Karpas-422 (cell line): ENCODE results near the gene PJA1. TPM values are rescaled to one million over a fixed set of nuclear protein-coding genes. Genes with fewer than 3 reads are reported as not detected.
A peak's percentile ranks its signal among the peaks of the same experiment; 100 is the strongest.

Source experiments
- DNase-seq: peaks from one replicate; pipeline ENCODE4 v3.0.0-alpha.2; 2015
- H2AFZ ChIP-seq: fragments of 200-600 bp; sonication (generic); 2 replicates; pipeline ENCODE4 v1.6.1; 2014; ENCODE audit warnings: antibody characterized with exemption, low read length, mixed read lengths
- H3K27ac ChIP-seq: fragments of 200-600 bp; sonication (generic); 2 replicates; pipeline ENCODE4 v1.5.1; 2014; ENCODE audit warnings: mild to moderate bottlenecking, low read length, moderate library complexity
- H3K27me3 ChIP-seq: fragments of 200-600 bp; sonication (generic); 2 replicates; pipeline ENCODE4 v1.6.1; 2014; ENCODE audit warnings: low read length, mixed read lengths
- H3K36me3 ChIP-seq: fragments of 200-600 bp; sonication (generic); 2 replicates; pipeline ENCODE4 v1.6.1; 2014; ENCODE audit warnings: low read length, mixed read lengths; ENCODE audit not compliant: insufficient read depth
- H3K4me1 ChIP-seq: fragments of 200-600 bp; sonication (generic); 2 replicates; pipeline ENCODE4 v1.6.1; 2014; ENCODE audit warnings: mild to moderate bottlenecking, low read length, mixed read lengths
- H3K4me2 ChIP-seq: fragments of 200-600 bp; sonication (generic); 2 replicates; pipeline ENCODE4 v1.6.1; 2014; ENCODE audit warnings: low read length, low read depth, mild to moderate bottlenecking; ENCODE audit not compliant: poor library complexity, severe bottlenecking
- H3K4me3 ChIP-seq: fragments of 200-600 bp; sonication (generic); 2 replicates; pipeline ENCODE4 v1.5.1; 2014; ENCODE audit warnings: mild to moderate bottlenecking, antibody characterized with exemption, low read length, mixed read lengths
- H3K79me2 ChIP-seq: fragments of 200-600 bp; sonication (generic); 2 replicates; pipeline ENCODE4 v1.6.1; 2014; ENCODE audit warnings: mild to moderate bottlenecking, low read length, mixed read lengths
- H3K9ac ChIP-seq: fragments of 200-600 bp; sonication (generic); 2 replicates; pipeline ENCODE4 v1.6.0; 2014; ENCODE audit warnings: low read length
- H3K9me2 ChIP-seq: fragments of 200-600 bp; sonication (generic), shearing (Covaris generic); replicated peaks from 2 replicates; pipeline ENCODE4 v1.6.0; 2014; ENCODE audit warnings: mild to moderate bottlenecking, low read length, moderate library complexity; ENCODE audit not compliant: insufficient read depth
- H3K9me3 ChIP-seq: fragments of 300-700, 200-600 bp; sonication (generic); 2 replicates; pipeline ENCODE4 v1.6.1; 2014; ENCODE audit warnings: low read length, mixed read lengths
- H4K20me1 ChIP-seq: fragments of 200-600 bp; sonication (generic); 2 replicates; pipeline ENCODE4 v1.6.1; 2014; ENCODE audit warnings: mild to moderate bottlenecking, antibody characterized with exemption, low read length, low read depth; ENCODE audit not compliant: insufficient read depth
- total RNA-seq: library from RNA; depleted of rRNA; stranded (reverse); fragments of >200 nt; shearing (Covaris generic); gene quantifications from 2 replicates; pipeline ENCODE4 v1.2.3, GENCODE V29; 2014; ENCODE audit warnings: low replicate concordance

Gene PJA1
- total RNA-seq, 1 experiment from 2014 or later, result 15.7 TPM

- H3K9ac ChIP-seq, result no peak overlapping the region
- no peak overlapping the region for H3K4me2 ChIP-seq
- no peaks in the 10 kb centered on the region for H3K9me2 ChIP-seq
- no peak for DNase-seq
- H3K27ac ChIP-seq, result no peak overlapping the region
- H3K36me3 ChIP-seq, result no peaks in the 10 kb centered on the region
- no peak overlapping the region for H2AFZ ChIP-seq
- H4K20me1 ChIP-seq, result no peaks in the 10 kb centered on the region
- H3K27me3 ChIP-seq, result no peaks in the 10 kb centered on the region
- no peaks in the 10 kb centered on the region for H3K9me3 ChIP-seq
- H3K4me1 ChIP-seq, result peaks cover 17% of the 10 kb centered on the region
- H3K79me2 ChIP-seq, result 0 out of 2 replicates have a peak, but pooled peaks cover 5% of the 10 kb centered on the region
- H3K4me3 ChIP-seq, result no peak overlapping the region
Measured at GRCh38 chrX:69162361-69162865, 2.8 kb downstream of the PJA1 start.

DNA sequence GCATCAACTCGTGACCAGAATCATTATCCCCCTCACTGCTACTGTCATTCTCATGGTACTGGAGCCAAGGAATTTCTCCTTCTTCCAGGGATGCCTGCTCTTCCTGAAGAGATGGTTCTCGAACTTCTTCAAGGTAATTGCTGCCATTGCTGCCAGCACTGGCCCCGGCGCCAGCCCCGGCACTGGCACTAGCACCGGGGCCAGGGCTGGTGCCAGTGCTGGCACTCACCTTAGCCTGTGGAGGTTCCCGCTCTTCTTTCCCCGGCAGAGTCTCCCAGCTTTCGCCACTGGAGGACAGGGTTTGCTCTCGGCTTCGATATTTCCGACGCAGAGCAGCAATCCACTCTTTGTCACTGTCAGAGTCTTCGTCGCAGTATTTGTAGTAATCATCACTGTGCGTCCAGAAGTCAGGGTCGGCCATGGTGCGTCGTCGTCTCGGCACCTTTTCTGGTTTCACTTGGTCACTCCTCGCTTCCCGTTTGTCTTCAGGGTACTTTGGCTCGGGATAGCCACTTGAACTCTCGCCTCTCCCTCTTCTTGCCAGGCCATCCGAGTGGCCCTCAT, 3.4 kb downstream of the PJA1 start:
- Histone ChIP-seq H3K9me2 (no peaks in the 10 kb centered on the region), H3K4me2 (no peak overlapping the region), H3K9me3 (no peaks in the 10 kb centered on the region), H2AFZ (no peak overlapping the region), H3K9ac (no peak overlapping the region), H3K27me3 (no peaks in the 10 kb centered on the region), H4K20me1 (no peaks in the 10 kb centered on the region), H3K36me3 (no peaks in the 10 kb centered on the region), H3K4me3 (no peak overlapping the region), H3K79me2 (0 out of 2 replicates have a peak, but pooled peaks cover 5% of the 10 kb centered on the region), H3K27ac (no peak overlapping the region), H3K4me1 (peaks cover 17% of the 10 kb centered on the region)
- no peak for DNase-seq

- Histone ChIP-seq H3K9me3 (no peaks in the 10 kb centered on the region), H4K20me1 (no peaks in the 10 kb centered on the region), H3K4me3 (no peak overlapping the region), H3K4me2 (no peak overlapping the region), H3K27ac (no peak overlapping the region), H3K9ac (no peak overlapping the region), H3K4me1 (peaks cover 17% of the 10 kb centered on the region), H3K79me2 (0 out of 2 replicates have a peak, but pooled peaks cover 5% of the 10 kb centered on the region), H2AFZ (no peak overlapping the region), H3K36me3 (no peaks in the 10 kb centered on the region), H3K9me2 (no peaks in the 10 kb centered on the region), H3K27me3 (no peaks in the 10 kb centered on the region)
- no peak for DNase-seq
Measured at GRCh38 chrX:69161371-69161770, 3.9 kb downstream of the PJA1 start.

DNA sequence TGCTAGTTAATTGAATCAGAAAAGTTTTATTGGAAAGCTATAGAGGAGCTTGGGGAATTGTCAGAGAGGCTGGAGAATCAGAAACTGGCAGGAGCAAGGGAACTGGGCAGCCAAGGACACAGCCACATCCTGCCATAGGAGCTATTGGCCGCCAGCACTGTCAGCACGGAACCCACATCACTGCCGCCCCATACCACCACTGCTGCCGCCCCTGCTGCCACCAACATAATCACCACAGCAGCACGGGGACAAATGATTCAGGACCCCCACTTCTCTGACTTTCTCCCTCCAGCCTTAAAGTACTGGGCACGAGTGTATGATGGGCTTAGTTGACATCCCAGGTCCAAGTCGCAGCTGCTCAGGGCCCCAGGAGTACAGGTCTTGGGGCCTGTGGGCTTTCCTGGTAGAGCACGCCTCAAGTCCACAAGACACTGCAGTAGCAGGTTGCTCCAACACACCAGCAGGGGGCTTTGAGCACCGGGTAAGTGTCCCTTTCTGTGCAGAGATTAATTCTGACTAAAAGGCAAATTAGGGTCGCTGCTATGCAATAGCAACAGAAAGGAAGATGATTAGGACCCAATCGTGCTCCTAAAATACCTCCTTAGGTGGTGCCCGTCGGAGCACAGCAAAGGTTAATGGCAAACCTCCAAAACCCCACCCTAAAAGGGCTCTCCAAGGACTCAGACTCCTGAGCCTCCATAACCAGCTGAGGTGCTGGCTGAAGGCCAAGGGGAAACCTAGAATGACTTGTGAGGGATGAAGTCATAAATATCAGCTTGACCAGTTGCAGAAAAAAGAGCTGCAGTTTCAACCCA, 6.9 kb downstream of the PJA1 start:
- Histone ChIP-seq H3K36me3 (no peaks in the 10 kb centered on the region), H4K20me1 (no peaks in the 10 kb centered on the region), H3K9me2 (no peaks in the 10 kb centered on the region), H3K4me2 (peak overlapping the region; percentile 30), H3K27ac (no peak overlapping the region), H3K9me3 (no peaks in the 10 kb centered on the region), H3K79me2 (no peaks in the 10 kb centered on the region), H3K27me3 (no peaks in the 10 kb centered on the region), H3K4me1 (peaks cover 6% of the 10 kb centered on the region), H2AFZ (no peak overlapping the region), H3K4me3 (no peak overlapping the region), H3K9ac (no peak overlapping the region)
- peak; percentile 89 for DNase-seq

GRCh38 chrX:69156638-69157037, 8.6 kb downstream of the PJA1 start:
- Histone ChIP-seq H3K4me1 (peaks cover 6% of the 10 kb centered on the region), H3K4me2 (no peak overlapping the region), H3K9ac (no peak overlapping the region), H4K20me1 (no peaks in the 10 kb centered on the region), H3K79me2 (no peaks in the 10 kb centered on the region), H3K36me3 (no peaks in the 10 kb centered on the region), H3K9me3 (no peaks in the 10 kb centered on the region), H2AFZ (no peak overlapping the region), H3K9me2 (no peaks in the 10 kb centered on the region), H3K4me3 (no peak overlapping the region), H3K27ac (no peak overlapping the region), H3K27me3 (no peaks in the 10 kb centered on the region)
- DNase-seq, result no peak

DNA sequence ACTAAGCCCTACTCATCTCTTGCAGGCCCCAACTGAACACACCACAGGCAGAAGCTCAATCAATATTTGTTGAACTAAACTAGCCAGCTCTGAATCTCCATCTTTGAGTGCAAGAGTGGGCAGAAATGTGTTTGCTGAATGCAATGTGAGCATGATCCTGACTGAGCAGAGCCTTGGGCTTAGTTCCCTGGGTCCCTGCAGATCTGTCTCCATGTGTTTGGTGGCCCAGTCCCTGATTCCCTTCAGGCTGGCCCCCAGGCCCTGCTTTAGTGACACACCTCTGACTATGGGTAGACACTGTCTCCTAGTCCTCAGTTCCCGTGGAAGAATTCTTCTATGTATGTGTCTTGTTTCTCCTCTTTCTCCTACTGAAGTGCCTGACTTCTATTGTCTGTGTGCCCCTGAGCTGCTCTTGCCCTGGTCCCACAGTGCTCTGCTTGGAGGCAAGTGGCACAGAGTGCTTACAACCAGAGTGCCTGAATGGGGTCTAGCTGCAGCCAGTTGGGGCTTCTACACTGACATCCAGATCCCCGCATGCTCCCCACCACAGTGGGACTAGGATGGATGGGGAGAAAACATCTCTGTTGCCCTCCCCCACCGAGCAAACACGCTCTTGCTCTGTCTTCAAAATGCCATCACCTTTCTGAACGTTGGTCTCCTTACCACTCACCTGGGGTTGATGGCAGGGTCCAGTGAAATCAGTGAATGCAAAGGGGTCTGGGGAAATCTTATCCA, 9.3 kb downstream of the PJA1 start:
- no peak overlapping the region for H3K4me2 ChIP-seq
- no peak overlapping the region for H3K9ac ChIP-seq
- no peaks in the 10 kb centered on the region for H3K9me3 ChIP-seq
- no peak for DNase-seq
- no peak overlapping the region for H3K4me3 ChIP-seq
- H3K27me3 ChIP-seq, result no peaks in the 10 kb centered on the region
- no peaks in the 10 kb centered on the region for H3K36me3 ChIP-seq
- H3K27ac ChIP-seq, result no peak overlapping the region
- H3K9me2 ChIP-seq, result no peaks in the 10 kb centered on the region
- no peak overlapping the region for H2AFZ ChIP-seq
- peaks cover 6% of the 10 kb centered on the region for H3K4me1 ChIP-seq
- no peaks in the 10 kb centered on the region for H3K79me2 ChIP-seq
- H4K20me1 ChIP-seq, result no peaks in the 10 kb centered on the region

- Histone ChIP-seq H3K4me3 (no peak overlapping the region), H3K79me2 (no peaks in the 10 kb centered on the region), H3K9me3 (no peaks in the 10 kb centered on the region), H3K9me2 (no peaks in the 10 kb centered on the region), H3K4me1 (peaks cover 6% of the 10 kb centered on the region), H2AFZ (no peak overlapping the region), H3K27me3 (no peaks in the 10 kb centered on the region), H3K27ac (no peak overlapping the region), H4K20me1 (no peaks in the 10 kb centered on the region), H3K36me3 (no peaks in the 10 kb centered on the region), H3K4me2 (no peak overlapping the region), H3K9ac (no peak overlapping the region)
- DNase-seq, result no peak
Measured at GRCh38 chrX:69154051-69154450, 11.2 kb downstream of the PJA1 start.
